K562 (cell line): Measurements from ENCODE around the gene EGFL6. TPM values are rescaled to one million over a fixed set of nuclear protein-coding genes. Genes with fewer than 3 reads are reported as not detected.
A peak's percentile ranks its signal among the peaks of the same experiment; 100 is the strongest.

ENCODE experiments used
- BDP1 ChIP-seq: IDR thresholded peaks from 3 replicates; pipeline ENCODE4 v1.6.1; 2011; ENCODE audit not compliant: insufficient read length, insufficient read depth
- BRD4 ChIP-seq: fragments of 200-600 bp; sonication (generic); IDR thresholded peaks from 2 replicates; pipeline ENCODE4 v1.6.1; 2017; ENCODE audit warnings: inconsistent platforms
- BRF2 ChIP-seq: IDR thresholded peaks from 3 replicates; pipeline ENCODE4 v1.6.1; 2011; ENCODE audit warnings: borderline replicate concordance, mild to moderate bottlenecking; ENCODE audit not compliant: insufficient read length, insufficient read depth
- DPF2 ChIP-seq: fragments of 450-650 bp; IDR thresholded peaks from 2 replicates; pipeline ENCODE4 v1.6.1; 2016
- KAT8 ChIP-seq: fragments of 450-650 bp; IDR thresholded peaks from 2 replicates; pipeline ENCODE4 v1.6.1; 2016; ENCODE audit warnings: low read depth, mild to moderate bottlenecking
- MED1 ChIP-seq: sonication (generic); formaldehyde crosslinking; IDR thresholded peaks from 2 replicates; pipeline ENCODE4 v1.8.1; 2023; ENCODE audit warnings: missing genetic modification reagents, borderline replicate concordance
- MEF2A ChIP-seq: IDR thresholded peaks from 2 replicates; pipeline ENCODE4 v1.6.1; 2011; ENCODE audit warnings: low read depth, mild to moderate bottlenecking, low read length, moderate library complexity; ENCODE audit not compliant: control insufficient read depth
- MEF2D ChIP-seq: conservative IDR thresholded peaks from 2 replicates; pipeline ENCODE4 v1.6.1; 2016; ENCODE audit warnings: low read depth, missing genetic modification characterization, missing compliant biosample characterization
- NFIX ChIP-seq: fragments of 250-450 bp; sonication (Bioruptor Pico); IDR thresholded peaks from 2 replicates; pipeline ENCODE4 v1.4.0; 2020; ENCODE audit warnings: low read depth, mild to moderate bottlenecking, moderate library complexity
- PHB ChIP-seq: fragments of 250-450 bp; sonication (Bioruptor Pico); IDR thresholded peaks from 2 replicates; pipeline ENCODE4 v1.5.0; 2021
- PHB2 ChIP-seq: fragments of 450-650 bp; IDR thresholded peaks from 2 replicates; pipeline ENCODE4 v1.6.1; 2017; ENCODE audit warnings: low read depth
- PHTF2 ChIP-seq: fragments of 250-450 bp; sonication (Bioruptor Pico); IDR thresholded peaks from 2 replicates; pipeline ENCODE4 v1.5.0; 2021; ENCODE audit warnings: mild to moderate bottlenecking
- POLR2H ChIP-seq: IDR thresholded peaks from 2 replicates; pipeline ENCODE4 v1.6.1; 2016; ENCODE audit warnings: missing genetic modification characterization, low read depth, mild to moderate bottlenecking, control low read depth, missing compliant biosample characterization, moderate library complexity
- SLC30A9 ChIP-seq: fragments of 250-450 bp; sonication (Bioruptor Pico); IDR thresholded peaks from 2 replicates; pipeline ENCODE4 v1.8.0; 2022; ENCODE audit warnings: mild to moderate bottlenecking, moderate library complexity
- TOE1 ChIP-seq, 2 experiments: fragments of 450-650 bp in 1 of 2; sonication (generic) in 1 of 2; formaldehyde crosslinking in 1 of 2; IDR thresholded peaks; 2 replicates each; pipeline versions ENCODE4 v1.7.1 to v1.8.0; 2016 to 2022; ENCODE audit warnings: borderline replicate concordance in 2 of 2, mild to moderate bottlenecking in 2 of 2, antibody characterized with exemption in 1 of 2, inconsistent platforms in 1 of 2, low read depth in 1 of 2, missing genetic modification reagents in 1 of 2, moderate library complexity in 1 of 2
- XRCC4 ChIP-seq: IDR thresholded peaks from one replicate; pipeline ENCODE4 v1.6.1; 2011; ENCODE audit not compliant: insufficient read depth, insufficient read length; ENCODE audit errors: extremely low read depth
- ZMIZ1 ChIP-seq, 2 experiments: fragments of 150-350 bp in 1 of 2; IDR thresholded peaks; 2 replicates each; pipeline ENCODE4 v1.6.1; 2012 to 2016; ENCODE audit warnings: low read depth in 2 of 2, low read length in 2 of 2, mild to moderate bottlenecking in 1 of 2, moderate library complexity in 1 of 2
- ZNF224 ChIP-seq: sonication (generic); formaldehyde crosslinking; IDR thresholded peaks from 2 replicates; pipeline ENCODE4 v1.8.0; 2022; ENCODE audit warnings: mild to moderate bottlenecking, missing genetic modification reagents
- ZNF282 ChIP-seq: sonication (generic); formaldehyde crosslinking; IDR thresholded peaks from 2 replicates; pipeline ENCODE4 v1.8.1; 2023; ENCODE audit warnings: missing genetic modification reagents
- ZZZ3 ChIP-seq: fragments of 450-650 bp; IDR thresholded peaks from 2 replicates; pipeline ENCODE4 v1.6.1; 2016; ENCODE audit warnings: antibody characterized with exemption, mild to moderate bottlenecking, moderate library complexity
- polyA plus RNA-seq, 8 experiments: library from polyadenylated mRNA; depleted of rRNA in 4 of 8; stranded (reverse) in 5 of 8; unstranded in 3 of 8; fragments of >200 nt; fragmentation: Nextera tagmentation in 2 of 8; fragmentation: Illumina TruSeq in 1 of 8; extraction: Ambion mirVana in 2 of 8; extraction: Trizol in 1 of 8; gene quantifications; 2 replicates each; pipeline versions ENCODE4 v1.2.1 to v1.2.3, GENCODE V29; 2011 to 2014; ENCODE audit warnings: inconsistent platforms in 1 of 8, missing spikeins in 1 of 8
- total RNA-seq, 7 experiments: library from RNA; depleted of rRNA in 6 of 7; stranded (reverse); fragments of >200 nt in 6 of 7; fragmentation: Illumina TruSeq in 2 of 7; extraction: Trizol in 2 of 7; gene quantifications; 2 replicates each; pipeline versions ENCODE4 v1.2.1 to v1.2.3, GENCODE V29; 2011 to 2021; ENCODE audit warnings: low replicate concordance in 1 of 7
- TF ChIP-seq, protein P1 (sequence below): fragments of 250-450 bp; sonication (Bioruptor Pico); IDR thresholded peaks from 2 replicates; pipeline ENCODE4 v1.5.0; 2021
- TF ChIP-seq, protein P2 (sequence below): fragments of 250-450 bp; sonication (Bioruptor Pico); IDR thresholded peaks from 2 replicates; pipeline ENCODE4 v1.5.0; 2020; ENCODE audit warnings: mild to moderate bottlenecking, borderline replicate concordance

EGFL6 gene
- total and polyA plus RNA-seq, 9 of the 15 experiments (the other 6 are each of a cell fraction or from before 2014, with no cell fraction given), result 0.01 TPM; not detected in 8

- TF ChIP-seq, protein P1, sequence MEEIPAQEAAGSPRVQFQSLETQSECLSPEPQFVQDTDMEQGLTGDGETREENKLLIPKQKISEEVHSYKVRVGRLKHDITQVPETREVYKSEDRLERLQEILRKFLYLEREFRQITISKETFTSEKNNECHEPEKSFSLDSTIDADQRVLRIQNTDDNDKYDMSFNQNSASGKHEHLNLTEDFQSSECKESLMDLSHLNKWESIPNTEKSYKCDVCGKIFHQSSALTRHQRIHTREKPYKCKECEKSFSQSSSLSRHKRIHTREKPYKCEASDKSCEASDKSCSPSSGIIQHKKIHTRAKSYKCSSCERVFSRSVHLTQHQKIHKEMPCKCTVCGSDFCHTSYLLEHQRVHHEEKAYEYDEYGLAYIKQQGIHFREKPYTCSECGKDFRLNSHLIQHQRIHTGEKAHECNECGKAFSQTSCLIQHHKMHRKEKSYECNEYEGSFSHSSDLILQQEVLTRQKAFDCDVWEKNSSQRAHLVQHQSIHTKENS (CRISPR knock-in tag), result no peak
- TF ChIP-seq PHTF2 (CRISPR knock-in tag) (no peak), MEF2D (peak; percentile 82), MED1 (CRISPR knock-in tag) (no peak), PHB (CRISPR knock-in tag) (no peak), MEF2A (no peak), TOE1 (IDR thresholded peaks at IDR 0.05; ENCODE audit: borderline replicate concordance) (peak; percentile 87), TOE1 (CRISPR knock-in tag; IDR thresholded peaks at IDR 0.05; ENCODE audit: borderline replicate concordance, low read depth) (no peak), BRD4 (peak; percentile 57; the same call in 1 of the 2 replicates), KAT8 (no peak), POLR2H (peak; percentile 38; the same call in 1 of the 2 replicates), ZNF224 (CRISPR knock-in tag) (no peak), BRF2 (no peak), ZMIZ1 (IDR thresholded peaks at IDR 0.05; ENCODE audit: low read depth in 2 of 2, low read length in 2 of 2) (peak in 1 of 2 experiments; percentile 80; a peak in 2 of 4 replicates), XRCC4 (no peak), DPF2 (peak; percentile 99), NFIX (CRISPR knock-in tag) (peak; percentile 99), ZNF282 (CRISPR knock-in tag) (no peak), ZZZ3 (no peak), PHB2 (peak; percentile 51; the same call in 1 of the 2 replicates), SLC30A9 (CRISPR knock-in tag) (no peak), BDP1 (no peak)
- TF ChIP-seq, protein P2, sequence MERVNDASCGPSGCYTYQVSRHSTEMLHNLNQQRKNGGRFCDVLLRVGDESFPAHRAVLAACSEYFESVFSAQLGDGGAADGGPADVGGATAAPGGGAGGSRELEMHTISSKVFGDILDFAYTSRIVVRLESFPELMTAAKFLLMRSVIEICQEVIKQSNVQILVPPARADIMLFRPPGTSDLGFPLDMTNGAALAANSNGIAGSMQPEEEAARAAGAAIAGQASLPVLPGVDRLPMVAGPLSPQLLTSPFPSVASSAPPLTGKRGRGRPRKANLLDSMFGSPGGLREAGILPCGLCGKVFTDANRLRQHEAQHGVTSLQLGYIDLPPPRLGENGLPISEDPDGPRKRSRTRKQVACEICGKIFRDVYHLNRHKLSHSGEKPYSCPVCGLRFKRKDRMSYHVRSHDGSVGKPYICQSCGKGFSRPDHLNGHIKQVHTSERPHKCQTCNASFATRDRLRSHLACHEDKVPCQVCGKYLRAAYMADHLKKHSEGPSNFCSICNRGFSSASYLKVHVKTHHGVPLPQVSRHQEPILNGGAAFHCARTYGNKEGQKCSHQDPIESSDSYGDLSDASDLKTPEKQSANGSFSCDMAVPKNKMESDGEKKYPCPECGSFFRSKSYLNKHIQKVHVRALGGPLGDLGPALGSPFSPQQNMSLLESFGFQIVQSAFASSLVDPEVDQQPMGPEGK (CRISPR knock-in tag), result no peak
Measured at GRCh38 chrX:13647709-13648212, 78.4 kb downstream of the EGFL6 start (continued).
